Natural killer cell (primary cell): ENCODE results near the gene UPK3A. TPM values are rescaled to one million over a fixed set of nuclear protein-coding genes. Genes with fewer than 3 reads are reported as not detected.

ENCODE experiments used
- ATAC-seq, 3 donors: fragments of 150-1000 bp in 2 of 3; fragments of 200-7000 bp in 1 of 3; cut with Tn5 transposase; 1 replicate in 1 of 3; 2 replicates in 2 of 3; pipeline ENCODE4 v1.10.0; 2021; ENCODE audit warnings: mild to moderate bottlenecking in 2 of 3, moderate library complexity in 2 of 3
- DNase-seq, 2 donors: peaks; one replicate each; pipeline versions ENCODE4 v3.0.0 to v3.0.0-alpha.2; 2013 to 2021; ENCODE audit warnings: mixed read lengths in 1 of 2
- H3K27ac ChIP-seq: one replicate; pipeline ENCODE4 v1.5.1; 2013; ENCODE audit warnings: mild to moderate bottlenecking, low read length
- H3K27me3 ChIP-seq: one replicate; pipeline ENCODE4 v1.6.1; 2013; ENCODE audit warnings: low read length; ENCODE audit not compliant: control insufficient read depth, insufficient read depth
- H3K36me3 ChIP-seq: one replicate; pipeline ENCODE4 v1.6.1; 2013; ENCODE audit warnings: low read length; ENCODE audit not compliant: control insufficient read depth, insufficient read depth
- H3K4me1 ChIP-seq: one replicate; pipeline ENCODE4 v1.6.1; 2013; ENCODE audit warnings: low read length; ENCODE audit not compliant: control insufficient read depth, insufficient read depth
- H3K4me3 ChIP-seq: one replicate; pipeline ENCODE4 v1.5.1; 2013; ENCODE audit warnings: low read length
- H3K9me3 ChIP-seq: one replicate; pipeline ENCODE4 v1.6.1; 2013; ENCODE audit warnings: low read length; ENCODE audit not compliant: control insufficient read depth, insufficient read depth
- H3K27ac Mint-ChIP-seq, 2 donors: one replicate each; pipeline ENCODE4 v1.8.0; 2022; ENCODE audit warnings: mild to moderate bottlenecking in 2 of 2, mixed read lengths in 2 of 2, moderate library complexity in 1 of 2
- H3K27me3 Mint-ChIP-seq, 2 donors: one replicate each; pipeline ENCODE4 v1.8.0; 2022; ENCODE audit warnings: low read depth in 2 of 2, mixed read lengths in 2 of 2
- H3K36me3 Mint-ChIP-seq: one replicate; pipeline ENCODE4 v1.8.0; 2022; ENCODE audit warnings: mixed read lengths
- H3K4me1 Mint-ChIP-seq, 2 donors: one replicate each; pipeline ENCODE4 v1.8.0; 2022; ENCODE audit warnings: mixed read lengths in 2 of 2
- H3K4me3 Mint-ChIP-seq: one replicate; pipeline ENCODE4 v1.8.0; 2022; ENCODE audit warnings: mild to moderate bottlenecking, moderate library complexity, mixed read lengths
- H3K9me3 Mint-ChIP-seq, 2 donors: one replicate each; pipeline ENCODE4 v1.8.0; 2022; ENCODE audit warnings: mixed read lengths in 2 of 2
- CTCF ChIP-seq: fragments of 200-600 bp; IDR thresholded peaks from one replicate; pipeline ENCODE4 v1.8.0; 2022; ENCODE audit warnings: antibody characterized with exemption
- WGBS: methylation state at CpG from one replicate; pipeline ENCODE4 v1.1.7; 2013; ENCODE audit warnings: missing lambda C conversion rate; ENCODE audit not compliant: insufficient coverage; 5-methylcytosine and 5-hydroxymethylcytosine counted together
- intact Hi-C: fragments of 100-400 bp; cut with micrococcal nuclease; formaldehyde crosslinking; loops from one replicate; pipeline ENCODE4 v1.14.2; 2022
- total RNA-seq, 4 donors: library from RNA; stranded (reverse); fragments of 120-200 nt in 1 of 4; gene quantifications; one replicate each; pipeline versions ENCODE4 v1.2.3 to v1.2.4, GENCODE V29; 2013 to 2022

The UPK3A gene
- total RNA-seq, 3 donors from 2014 or later (not counting 1 experiment from before 2014, with no cell fraction given), result 0.49 TPM; not detected in 2

GRCh38 chr22:45278125-45278524 is 6.6 kb upstream of the UPK3A start:
- Histone ChIP-seq H3K4me1 (no peaks in the 10 kb centered on the region), H3K4me3 (no peak overlapping the region), H3K36me3 (no peaks in the 10 kb centered on the region), H3K27me3 (no peaks in the 10 kb centered on the region), H3K9me3 (no peaks in the 10 kb centered on the region), H3K27ac (no peak overlapping the region)
- H3K36me3 Mint-ChIP-seq, result no peaks in the 10 kb centered on the region
- H3K27ac Mint-ChIP-seq, result no peak overlapping the region
- peaks cover 18 to 30% of the 10 kb centered on the region in 2 donors for H3K27me3 Mint-ChIP-seq
- TF ChIP-seq CTCF, result no peak
- intact Hi-C loops, result no loop called here
- H3K4me1 Mint-ChIP-seq, result no peaks in the 10 kb centered on the region
- no peak for ATAC-seq
- 89% methylated on average over 9 of the region's 9 CpGs for WGBS
- H3K9me3 Mint-ChIP-seq, result no peaks in the 10 kb centered on the region
- H3K4me3 Mint-ChIP-seq, result no peak overlapping the region
- no peak for DNase-seq

DNA sequence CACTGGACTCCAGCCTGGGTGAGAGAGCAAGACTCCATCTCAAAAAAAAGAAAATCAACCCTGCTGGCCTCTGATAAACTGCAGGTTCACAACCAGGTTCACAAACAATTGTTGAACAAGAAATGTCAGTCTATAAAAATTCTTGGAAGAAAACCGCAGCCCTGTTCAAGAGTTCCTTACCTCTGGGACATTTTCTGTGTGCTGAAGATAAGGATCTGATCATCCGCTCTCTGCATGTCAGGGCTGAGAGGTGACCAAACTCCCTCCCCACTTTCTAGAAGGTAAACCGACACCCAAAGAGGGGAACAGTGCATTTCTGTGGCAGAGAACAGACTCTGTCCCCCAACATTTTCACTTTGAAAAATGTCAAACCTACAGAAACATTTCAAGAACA is 4.2 kb upstream of the UPK3A start:
- Mint-ChIP-seq H3K4me1 (no peaks in the 10 kb centered on the region), H3K4me3 (no peak overlapping the region), H3K27ac (no peak overlapping the region), H3K36me3 (no peaks in the 10 kb centered on the region), H3K9me3 (no peaks in the 10 kb centered on the region), H3K27me3 (peaks cover 31 to 43% of the 10 kb centered on the region in 2 donors)
- H3K9me3 ChIP-seq, result no peaks in the 10 kb centered on the region
- no peak overlapping the region for H3K27ac ChIP-seq
- no peaks in the 10 kb centered on the region for H3K27me3 ChIP-seq
- peaks cover 12% of the 10 kb centered on the region for H3K4me1 ChIP-seq
- H3K4me3 ChIP-seq, result no peak overlapping the region
- DNase-seq (no peak), ATAC-seq (no peak)
- no peaks in the 10 kb centered on the region for H3K36me3 ChIP-seq
- intact Hi-C loops, result no loop called here
- TF ChIP-seq CTCF, result no peak
- WGBS, result 94% methylated on average over 3 of the region's 3 CpGs

DNA sequence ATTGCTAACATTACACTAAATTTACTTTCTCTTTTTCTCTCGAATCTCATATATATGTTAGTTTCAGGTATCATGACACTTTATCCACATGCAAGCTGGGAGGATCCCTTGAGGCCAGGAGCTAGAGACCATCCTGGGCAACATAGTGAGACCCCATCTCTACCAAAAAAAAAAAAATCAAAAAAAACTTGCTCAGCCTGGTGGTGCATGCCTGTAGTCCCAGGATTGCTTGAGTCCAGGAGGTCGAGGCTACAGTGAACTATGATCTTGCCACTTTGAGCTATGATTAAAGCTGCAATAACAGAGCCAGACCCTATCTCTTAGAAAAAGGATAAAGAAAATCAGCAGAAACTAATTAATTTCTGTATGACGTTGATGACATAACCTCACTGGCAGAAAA is 3.7 kb upstream of the UPK3A start:
- no peaks in the 10 kb centered on the region for H3K36me3 Mint-ChIP-seq
- no peak for ATAC-seq
- no peaks in the 10 kb centered on the region for H3K9me3 Mint-ChIP-seq
- no peaks in the 10 kb centered on the region for H3K36me3 ChIP-seq
- intact Hi-C loops, result no loop called here
- no peak for TF ChIP-seq CTCF
- peaks cover 4% of the 10 kb centered on the region for H3K27me3 ChIP-seq
- no peak for DNase-seq
- no peaks in the 10 kb centered on the region for H3K4me1 Mint-ChIP-seq
- WGBS, result 81% methylated on average over 3 of the region's 3 CpGs
- H3K4me1 ChIP-seq, result peaks cover 17% of the 10 kb centered on the region
- H3K9me3 ChIP-seq, result no peaks in the 10 kb centered on the region
- H3K27ac Mint-ChIP-seq, result no peak overlapping the region
- peaks cover 33 to 43% of the 10 kb centered on the region in 2 donors for H3K27me3 Mint-ChIP-seq
- no peak overlapping the region for H3K4me3 Mint-ChIP-seq
- H3K4me3 ChIP-seq, result no peak overlapping the region
- no peak overlapping the region for H3K27ac ChIP-seq

GRCh38 chr22:45285263-45286058 is 712 bp downstream of the UPK3A start:
- H3K36me3 Mint-ChIP-seq, result no peaks in the 10 kb centered on the region
- H3K9me3 Mint-ChIP-seq, result no peaks in the 10 kb centered on the region
- no peak overlapping the region for H3K4me3 Mint-ChIP-seq
- Histone ChIP-seq H3K27ac (no peak overlapping the region), H3K4me3 (no peak overlapping the region), H3K9me3 (no peaks in the 10 kb centered on the region), H3K36me3 (no peaks in the 10 kb centered on the region), H3K27me3 (peaks cover 10% of the 10 kb centered on the region), H3K4me1 (peaks cover 46% of the 10 kb centered on the region)
- TF ChIP-seq CTCF, result no peak
- H3K27me3 Mint-ChIP-seq, result peaks cover 43 to 44% of the 10 kb centered on the region in 2 donors
- no peak for ATAC-seq
- DNase-seq, result no peak
- intact Hi-C loops, result no loop called here
- WGBS, result 83% methylated on average over 16 of the region's 16 CpGs
- H3K4me1 Mint-ChIP-seq, result no peaks in the 10 kb centered on the region
- no peak overlapping the region for H3K27ac Mint-ChIP-seq
